ENCODE data around the gene SMG9. TPM values are rescaled to one million over a fixed set of nuclear protein-coding genes. Genes with fewer than 3 reads are reported as not detected.

The SMG9 gene
- total RNA-seq, 1 experiment from 2014 or later: 52.2 TPM

DNA sequence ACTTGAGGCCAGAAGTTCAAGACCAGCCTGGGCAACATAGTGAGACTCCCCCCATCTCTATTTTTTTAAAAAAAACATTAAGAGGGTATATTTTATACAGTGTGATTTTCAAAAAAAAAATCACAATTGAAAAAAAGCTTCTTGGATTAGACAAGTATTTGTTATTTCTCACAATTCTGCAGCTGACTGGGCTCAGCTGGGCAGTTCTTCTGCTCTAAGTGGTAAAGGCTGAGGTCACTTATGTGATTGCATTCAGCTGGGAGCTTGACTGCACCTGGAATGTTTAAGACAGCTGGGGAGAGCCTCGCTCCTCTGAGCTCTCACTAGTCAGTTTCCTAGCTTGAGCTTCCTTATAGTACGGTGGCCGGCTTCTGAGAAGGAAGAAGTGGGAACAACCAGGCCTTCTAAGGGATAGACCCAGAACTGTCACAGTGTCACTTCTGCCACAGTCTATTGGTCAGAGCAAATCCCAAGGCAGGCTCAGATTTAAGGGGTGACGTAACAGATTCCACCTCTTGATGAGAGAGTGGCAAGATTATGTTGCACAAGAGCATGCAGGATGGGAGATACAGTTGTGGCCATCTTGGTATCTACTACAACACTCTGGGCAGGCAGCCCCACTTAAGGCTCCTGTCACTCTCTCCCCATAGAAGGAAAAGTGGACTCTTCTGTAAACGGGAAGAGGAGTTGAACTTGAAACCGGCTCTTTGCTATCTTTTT is 58.6 kb downstream of the SMG9 start:
- no peak overlapping the region for H3K4me2 ChIP-seq (ENCODE audit: insufficient read depth, insufficient read length, low read length)
- no peaks in the 10 kb centered on the region for H3K4me1 ChIP-seq (ENCODE audit: insufficient read depth, low read length)
- H4K91ac ChIP-seq (ENCODE audit: insufficient read length, low read depth, low read length): no peak overlapping the region
- H4K20me1 ChIP-seq (ENCODE audit: control insufficient read depth, insufficient read depth, insufficient read length): no peaks in the 10 kb centered on the region
- WGBS (ENCODE audit: extremely low coverage, insufficient read length, low lambda C conversion rate): no CpG with 5 or more reads among the region's 6 CpGs
- no peak overlapping the region for H3K56ac ChIP-seq (ENCODE audit: insufficient read length, low read depth, low read length)
- no peaks in the 10 kb centered on the region for H3K23me2 ChIP-seq (ENCODE audit: insufficient read length, low read depth, low read length, poor library complexity, severe bottlenecking)
- H2BK120ac ChIP-seq (ENCODE audit: low read depth, low read length, poor library complexity, severe bottlenecking): no peak overlapping the region
- no peak overlapping the region for H3K14ac ChIP-seq (ENCODE audit: insufficient read depth, low read length)
- no peak overlapping the region for H2BK20ac ChIP-seq (ENCODE audit: low read depth, low read length, poor library complexity, severe bottlenecking)
- Mint-ChIP-seq H3K27ac (no peak overlapping the region), H3K4me3 (no peak overlapping the region), H3K9me3 (peaks cover 6 to 15% of the 10 kb centered on the region in 2 experiments; a peak in 3 of 5 replicates), H3K4me1 (peaks cover 0 to 10% of the 10 kb centered on the region in 2 experiments; a peak in 3 of 4 replicates), H3K27me3 (ENCODE audit: low read depth) (peaks cover 57% of the 10 kb centered on the region), H3K36me3 (ENCODE audit: insufficient read depth in 1 of 3, low read depth in 3 of 3) (peaks cover 0 to 2% (median 0%) of the 10 kb centered on the region in 3 experiments; a peak in 1 of 7 replicates)
- H2BK12ac ChIP-seq (ENCODE audit: insufficient read length, low read depth, low read length): no peak overlapping the region
- H4K5ac ChIP-seq (ENCODE audit: insufficient read length, low read depth, low read length): no peak overlapping the region
- H2BK5ac ChIP-seq (ENCODE audit: insufficient read length, low read length): no peak overlapping the region
- no peaks in the 10 kb centered on the region for H3K79me1 ChIP-seq (ENCODE audit: insufficient read depth, low read depth, low read length, poor library complexity, severe bottlenecking)
- H3K9me3 ChIP-seq (ENCODE audit: control insufficient read depth, low read depth, low read length): no peaks in the 10 kb centered on the region
- H3K23ac ChIP-seq (ENCODE audit: insufficient read length, low read depth, low read length): no peak overlapping the region
- H2AFZ ChIP-seq (ENCODE audit: low read length): no peak overlapping the region
- no peak overlapping the region for H2AK5ac ChIP-seq (ENCODE audit: insufficient read length, low read length)
- H3K27me3 ChIP-seq (ENCODE audit: insufficient read depth, low read length): no peaks in the 10 kb centered on the region
- no peak overlapping the region for H3T11ph ChIP-seq (ENCODE audit: low read length)
- no peaks in the 10 kb centered on the region for H3K79me2 ChIP-seq (ENCODE audit: insufficient read depth, low read length)
- TF ChIP-seq, protein P1, sequence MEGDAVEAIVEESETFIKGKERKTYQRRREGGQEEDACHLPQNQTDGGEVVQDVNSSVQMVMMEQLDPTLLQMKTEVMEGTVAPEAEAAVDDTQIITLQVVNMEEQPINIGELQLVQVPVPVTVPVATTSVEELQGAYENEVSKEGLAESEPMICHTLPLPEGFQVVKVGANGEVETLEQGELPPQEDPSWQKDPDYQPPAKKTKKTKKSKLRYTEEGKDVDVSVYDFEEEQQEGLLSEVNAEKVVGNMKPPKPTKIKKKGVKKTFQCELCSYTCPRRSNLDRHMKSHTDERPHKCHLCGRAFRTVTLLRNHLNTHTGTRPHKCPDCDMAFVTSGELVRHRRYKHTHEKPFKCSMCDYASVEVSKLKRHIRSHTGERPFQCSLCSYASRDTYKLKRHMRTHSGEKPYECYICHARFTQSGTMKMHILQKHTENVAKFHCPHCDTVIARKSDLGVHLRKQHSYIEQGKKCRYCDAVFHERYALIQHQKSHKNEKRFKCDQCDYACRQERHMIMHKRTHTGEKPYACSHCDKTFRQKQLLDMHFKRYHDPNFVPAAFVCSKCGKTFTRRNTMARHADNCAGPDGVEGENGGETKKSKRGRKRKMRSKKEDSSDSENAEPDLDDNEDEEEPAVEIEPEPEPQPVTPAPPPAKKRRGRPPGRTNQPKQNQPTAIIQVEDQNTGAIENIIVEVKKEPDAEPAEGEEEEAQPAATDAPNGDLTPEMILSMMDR (conservative IDR thresholded peaks at IDR 0.05): no peak
- no peak overlapping the region for H3K4ac ChIP-seq (ENCODE audit: low read depth, low read length)
- no peak overlapping the region for H3K9ac ChIP-seq (ENCODE audit: extremely low read depth, insufficient read length, low read length)
- no peak for DNase-seq
- H3K27ac ChIP-seq (ENCODE audit: insufficient read length, low read depth, low read length): no peak overlapping the region
- no peak overlapping the region for H4K8ac ChIP-seq (replicated peaks; ENCODE audit: insufficient read length, low read depth, low read length)
- H2BK15ac ChIP-seq (ENCODE audit: low read depth, low read length): no peak overlapping the region
- no peak overlapping the region for H3K18ac ChIP-seq (ENCODE audit: insufficient read length, low read depth, low read length)

All from H9 (cell line).